ES-I3 (cell line): ENCODE results near the gene ERN1.

Source experiments
- H3K36me3 ChIP-seq: 2 replicates; pipeline ENCODE4 v1.6.1; 2013; ENCODE audit warnings: mild to moderate bottlenecking, low read length, control low read depth, moderate library complexity; ENCODE audit not compliant: insufficient read depth
- H3K4me1 ChIP-seq: 2 replicates; pipeline ENCODE4 v1.6.1; 2013; ENCODE audit warnings: mild to moderate bottlenecking, control low read depth, low read length; ENCODE audit not compliant: insufficient read depth
- H3K9ac ChIP-seq: 2 replicates; pipeline ENCODE4 v1.6.1; 2013; ENCODE audit warnings: low read depth, mild to moderate bottlenecking, low read length, moderate library complexity
- H3K9me3 ChIP-seq: 2 replicates; pipeline ENCODE4 v1.6.1; 2013; ENCODE audit warnings: mild to moderate bottlenecking, low read length, moderate library complexity; ENCODE audit not compliant: control insufficient read depth, insufficient read depth

Gene ERN1

DNA sequence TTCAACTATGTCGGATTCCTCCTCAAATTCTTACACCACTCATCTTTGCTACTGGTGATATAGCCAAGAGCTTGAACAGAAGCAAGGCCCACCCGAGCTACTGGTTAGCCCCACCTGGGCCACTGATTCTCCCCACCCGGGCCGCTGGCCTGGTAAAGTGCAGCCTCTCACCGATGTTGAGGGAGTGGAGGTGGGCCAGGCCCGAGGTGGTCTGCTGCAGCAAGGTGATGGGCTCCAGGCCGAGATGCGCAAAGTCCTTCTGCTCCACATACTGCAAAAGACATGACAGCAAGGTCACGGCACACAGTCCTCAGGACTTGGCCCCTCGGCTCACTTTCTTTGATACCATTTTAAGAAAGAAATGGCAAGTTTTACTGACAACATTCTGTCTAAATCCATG lies 76.8 kb downstream of the ERN1 start:
- Histone ChIP-seq H3K36me3 (no peaks in the 10 kb centered on the region; the same call in 1 of the 2 replicates), H3K9ac (no peak overlapping the region), H3K4me1 (peaks cover 17% of the 10 kb centered on the region), H3K9me3 (no peaks in the 10 kb centered on the region)

DNA sequence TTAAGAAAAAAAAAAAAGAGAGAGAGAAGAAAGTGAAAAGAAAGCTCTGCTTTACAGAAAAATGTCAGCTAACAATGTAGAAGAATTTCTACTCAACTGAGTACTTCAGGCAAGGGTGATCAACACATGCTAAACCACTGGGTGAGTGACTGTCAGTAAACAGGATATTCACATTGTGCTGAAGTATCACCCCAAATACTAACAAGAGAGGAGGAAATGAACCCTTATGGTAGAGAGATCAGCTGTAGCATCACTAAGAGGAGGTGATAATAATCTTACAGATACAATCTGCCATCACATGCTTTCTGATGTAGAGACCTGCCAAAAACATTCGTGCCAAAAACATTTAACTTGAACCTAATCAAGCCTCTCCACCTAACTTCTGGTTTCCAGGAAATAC lies 78.8 kb downstream of the ERN1 start:
- no peak overlapping the region for H3K9ac ChIP-seq
- no peaks in the 10 kb centered on the region; the same call in 1 of the 2 replicates for H3K36me3 ChIP-seq
- peaks cover 9% of the 10 kb centered on the region for H3K4me1 ChIP-seq
- H3K9me3 ChIP-seq = no peaks in the 10 kb centered on the region

DNA sequence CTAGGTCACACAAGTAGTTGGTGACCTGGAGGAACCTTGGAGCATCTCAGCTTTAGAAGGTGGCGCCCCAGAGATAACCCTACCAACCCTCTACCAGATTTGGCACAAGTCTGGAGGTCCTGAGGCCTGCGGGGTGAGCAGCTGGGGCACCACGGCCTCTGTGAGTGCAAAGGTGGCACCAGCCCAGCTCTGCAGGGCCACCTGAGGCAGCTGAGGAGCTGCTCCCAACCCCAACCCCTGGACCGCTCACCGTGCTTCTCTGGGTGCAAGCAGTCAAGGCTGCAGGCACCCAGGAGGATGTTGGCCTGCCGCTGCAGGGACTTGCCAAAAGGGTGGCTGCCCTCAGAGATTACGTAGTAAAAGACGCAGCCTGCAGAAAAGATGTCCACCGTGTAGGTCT lies 81.1 kb downstream of the ERN1 start:
- no peak overlapping the region for H3K9ac ChIP-seq
- no peaks in the 10 kb centered on the region for H3K9me3 ChIP-seq
- H3K36me3 ChIP-seq = peaks cover 2% of the 10 kb centered on the region; the same call in 1 of the 2 replicates
- no peaks in the 10 kb centered on the region for H3K4me1 ChIP-seq

DNA sequence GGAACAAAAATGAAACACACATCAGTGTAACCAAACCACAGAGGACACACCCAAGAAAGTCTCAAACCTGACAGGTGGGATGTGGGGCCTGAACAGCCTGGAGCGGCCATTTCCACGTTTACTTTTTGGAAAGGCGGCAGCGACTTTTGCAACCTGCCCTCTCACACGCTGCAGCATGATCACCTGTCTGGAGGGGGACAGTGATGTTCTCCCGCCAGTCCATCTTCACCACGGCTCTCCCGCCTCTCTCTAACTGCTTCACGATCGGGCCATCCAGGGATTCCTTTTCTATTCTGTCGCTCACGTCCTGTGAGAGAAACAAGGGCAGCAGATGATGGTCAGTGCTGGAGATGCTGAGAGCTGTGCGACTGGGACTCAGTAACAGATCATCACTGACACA lies 84.8 kb downstream of the ERN1 start:
- Histone ChIP-seq H3K9ac (no peak overlapping the region), H3K4me1 (no peaks in the 10 kb centered on the region), H3K9me3 (no peaks in the 10 kb centered on the region), H3K36me3 (0 out of 2 replicates have a peak, but pooled peaks cover 2% of the 10 kb centered on the region)

DNA sequence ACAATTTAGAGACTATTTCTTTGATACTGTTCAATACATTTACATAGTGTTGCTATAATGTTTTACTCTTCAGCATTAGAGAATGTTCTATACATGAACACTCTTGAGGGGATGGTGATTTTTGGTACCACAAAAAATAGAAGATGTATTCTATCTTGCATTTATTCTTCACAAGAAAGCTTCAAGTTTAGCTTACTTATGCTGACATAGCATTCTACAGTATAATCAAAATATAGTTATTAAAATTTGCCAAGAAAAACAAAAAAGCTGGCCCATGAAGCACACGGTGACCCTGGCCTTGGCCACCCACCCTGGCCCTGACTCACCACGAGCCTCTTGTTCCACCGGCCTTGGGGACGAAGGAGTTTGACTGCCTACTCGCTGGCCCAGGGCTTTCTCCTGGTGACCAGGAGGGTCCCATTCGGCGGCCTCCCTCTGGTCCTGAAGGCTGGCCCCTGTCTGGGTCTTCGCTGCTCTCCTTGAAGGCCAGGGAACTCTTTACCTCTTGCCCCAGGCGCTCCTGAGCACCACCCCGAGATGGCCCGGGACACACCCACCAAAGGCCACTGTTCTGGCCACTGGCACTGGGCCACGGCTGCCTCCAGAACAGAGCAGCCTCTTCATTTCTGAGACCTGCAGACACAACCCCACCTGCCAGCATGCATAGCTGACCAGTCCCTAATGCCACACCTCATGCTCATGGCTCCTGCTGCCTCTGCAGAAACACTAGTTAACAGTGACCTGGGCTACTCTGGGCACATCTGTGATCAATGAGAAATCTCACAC lies 87.1 kb downstream of the ERN1 start:
- no peaks in the 10 kb centered on the region for H3K4me1 ChIP-seq
- no peaks in the 10 kb centered on the region for H3K9me3 ChIP-seq
- 0 out of 2 replicates have a peak, but pooled peaks cover 2% of the 10 kb centered on the region for H3K36me3 ChIP-seq
- no peak overlapping the region for H3K9ac ChIP-seq

DNA sequence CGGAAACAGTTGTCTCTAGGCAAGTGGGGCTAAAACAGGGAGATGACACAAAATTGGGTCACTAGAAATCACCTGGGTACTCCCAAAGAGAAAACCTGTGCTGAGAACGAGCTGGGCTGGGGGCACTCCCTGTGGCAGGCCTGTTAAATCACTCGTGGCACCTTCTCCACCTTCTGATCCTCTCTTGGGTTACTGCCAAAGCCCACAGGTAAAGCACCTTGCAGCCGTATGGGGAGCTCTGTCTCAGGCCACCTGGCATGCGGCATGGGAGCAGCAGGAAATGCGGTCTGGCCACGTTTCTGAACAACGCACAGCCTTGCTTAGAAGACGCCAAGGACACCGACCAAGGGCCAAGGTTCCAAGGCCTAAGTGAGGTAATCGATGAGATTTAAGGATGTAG lies 88.0 kb downstream of the ERN1 start:
- no peak overlapping the region for H3K9ac ChIP-seq
- H3K4me1 ChIP-seq = no peaks in the 10 kb centered on the region
- 0 out of 2 replicates have a peak, but pooled peaks cover 2% of the 10 kb centered on the region for H3K36me3 ChIP-seq
- H3K9me3 ChIP-seq = no peaks in the 10 kb centered on the region

DNA sequence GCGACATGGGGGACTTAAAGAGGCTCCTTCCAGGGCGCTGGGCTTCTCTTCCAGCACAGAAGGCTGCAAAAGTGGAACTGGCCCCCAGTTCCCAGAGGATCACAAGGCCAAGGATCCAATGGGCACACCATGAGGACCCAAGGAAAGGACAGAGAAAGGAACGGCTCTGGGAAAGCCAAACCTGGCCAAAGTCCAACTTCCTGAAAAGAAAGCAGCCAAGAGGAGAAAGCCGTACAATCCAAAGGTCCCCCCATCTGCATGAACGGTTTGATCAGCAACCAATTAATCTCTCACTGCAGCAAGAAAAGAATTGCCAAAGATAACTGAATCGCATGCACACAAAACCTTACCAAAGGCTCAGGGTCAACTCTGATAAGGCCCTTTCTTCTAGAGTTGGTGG lies 89.7 kb downstream of the ERN1 start:
- Histone ChIP-seq H3K9ac (no peak overlapping the region), H3K36me3 (0 out of 2 replicates have a peak, but pooled peaks cover 2% of the 10 kb centered on the region), H3K9me3 (no peaks in the 10 kb centered on the region), H3K4me1 (0 out of 2 replicates have a peak, but pooled peaks cover 5% of the 10 kb centered on the region)

DNA sequence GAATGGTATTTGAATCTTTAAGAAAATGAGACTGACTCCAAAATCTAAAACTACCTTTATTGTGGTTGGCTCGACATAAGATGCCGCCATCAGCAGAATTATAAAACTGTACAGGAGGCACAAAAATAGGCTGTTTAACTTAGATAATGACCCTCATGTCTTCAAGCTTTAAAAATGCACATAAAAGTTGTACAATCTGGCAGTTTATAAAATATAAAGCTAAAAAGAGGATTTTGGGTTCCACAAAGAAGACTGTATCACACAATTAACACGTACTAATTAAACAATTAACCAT lies 90.9 kb downstream of the ERN1 start:
- H3K4me1 ChIP-seq = 0 out of 2 replicates have a peak, but pooled peaks cover 5% of the 10 kb centered on the region
- H3K9ac ChIP-seq = no peak overlapping the region
- no peaks in the 10 kb centered on the region for H3K36me3 ChIP-seq
- H3K9me3 ChIP-seq = no peaks in the 10 kb centered on the region

DNA sequence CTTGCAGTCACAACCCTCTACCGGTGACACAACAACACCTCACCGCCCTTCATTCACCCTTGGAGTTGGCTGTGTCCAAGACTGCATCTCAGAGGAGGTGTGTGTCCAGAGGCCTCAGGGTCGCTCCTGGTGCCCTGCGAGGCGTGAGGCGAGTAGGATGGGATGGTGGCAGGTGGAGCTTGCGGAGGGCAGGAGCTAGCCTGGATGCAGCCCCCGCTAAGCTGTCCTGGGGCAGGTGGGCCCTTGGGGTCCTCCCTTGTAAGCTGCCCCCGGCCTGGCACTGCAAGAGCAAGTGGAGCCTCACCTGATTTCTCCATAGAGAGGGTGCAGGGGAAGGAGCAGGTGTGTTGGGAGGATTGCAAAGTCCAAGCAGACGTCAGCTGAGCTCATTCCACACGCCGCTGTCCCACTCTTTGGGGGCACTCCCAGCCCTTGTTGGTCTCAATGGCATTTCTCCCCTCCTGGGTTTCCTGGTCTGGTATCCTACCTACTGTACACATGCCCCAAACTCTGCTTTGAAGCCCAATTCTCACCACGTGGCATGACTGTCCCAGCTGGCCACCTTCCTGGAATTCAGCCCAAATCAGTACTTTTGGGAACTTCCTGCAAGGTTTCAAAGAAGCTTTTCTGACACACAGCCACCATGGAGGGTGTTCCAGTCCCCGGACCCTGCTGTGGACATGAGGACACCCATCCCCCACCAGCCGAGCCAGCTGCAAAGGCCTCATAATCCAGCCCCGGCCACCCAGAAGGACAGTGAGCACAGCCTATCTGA lies 91.4 kb downstream of the ERN1 start:
- 0 out of 2 replicates have a peak, but pooled peaks cover 5% of the 10 kb centered on the region for H3K4me1 ChIP-seq
- no peaks in the 10 kb centered on the region for H3K9me3 ChIP-seq
- H3K36me3 ChIP-seq = no peaks in the 10 kb centered on the region
- H3K9ac ChIP-seq = no peak overlapping the region

DNA sequence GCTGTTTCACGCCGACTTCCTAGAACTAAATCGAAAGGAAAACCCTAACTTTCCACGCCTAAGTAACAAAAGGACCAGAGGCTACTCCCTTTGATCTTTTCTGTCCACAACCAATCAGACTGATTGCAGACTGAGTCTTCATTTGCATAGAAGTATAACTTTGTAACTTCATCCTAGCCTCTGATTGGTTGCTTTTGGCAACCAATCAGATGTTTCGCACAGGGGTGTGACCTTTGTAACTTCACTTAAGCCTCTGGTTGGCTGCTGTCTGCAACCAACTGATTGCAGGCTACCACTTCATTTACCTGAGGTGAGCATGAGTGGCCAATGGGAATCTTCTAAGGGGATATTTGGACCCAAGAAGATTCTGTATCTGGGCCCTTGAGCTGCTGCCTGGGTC lies 92.1 kb downstream of the ERN1 start:
- Histone ChIP-seq H3K4me1 (0 out of 2 replicates have a peak, but pooled peaks cover 5% of the 10 kb centered on the region), H3K9me3 (no peaks in the 10 kb centered on the region), H3K36me3 (no peaks in the 10 kb centered on the region), H3K9ac (no peak overlapping the region)

DNA sequence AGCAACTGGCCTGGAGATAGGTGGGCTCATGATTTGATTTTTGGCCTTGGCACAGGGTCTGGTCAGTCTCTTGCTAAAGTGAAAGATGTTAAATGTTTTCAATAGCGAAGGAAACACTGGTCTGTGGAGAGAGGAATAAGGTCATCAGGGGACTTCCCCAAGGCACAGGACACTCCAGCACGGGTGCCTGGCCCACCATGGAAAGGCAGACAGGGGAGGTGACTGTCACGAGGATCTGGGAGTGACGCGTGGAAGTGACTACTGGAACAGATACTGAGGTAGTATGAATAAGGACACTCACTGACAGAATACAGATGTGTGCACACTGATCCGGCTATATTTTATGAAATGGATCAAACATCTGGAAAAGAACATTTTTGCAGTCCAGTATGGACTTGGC lies 92.8 kb downstream of the ERN1 start:
- Histone ChIP-seq H3K9me3 (no peaks in the 10 kb centered on the region), H3K4me1 (0 out of 2 replicates have a peak, but pooled peaks cover 5% of the 10 kb centered on the region), H3K9ac (no peak overlapping the region), H3K36me3 (no peaks in the 10 kb centered on the region)

DNA sequence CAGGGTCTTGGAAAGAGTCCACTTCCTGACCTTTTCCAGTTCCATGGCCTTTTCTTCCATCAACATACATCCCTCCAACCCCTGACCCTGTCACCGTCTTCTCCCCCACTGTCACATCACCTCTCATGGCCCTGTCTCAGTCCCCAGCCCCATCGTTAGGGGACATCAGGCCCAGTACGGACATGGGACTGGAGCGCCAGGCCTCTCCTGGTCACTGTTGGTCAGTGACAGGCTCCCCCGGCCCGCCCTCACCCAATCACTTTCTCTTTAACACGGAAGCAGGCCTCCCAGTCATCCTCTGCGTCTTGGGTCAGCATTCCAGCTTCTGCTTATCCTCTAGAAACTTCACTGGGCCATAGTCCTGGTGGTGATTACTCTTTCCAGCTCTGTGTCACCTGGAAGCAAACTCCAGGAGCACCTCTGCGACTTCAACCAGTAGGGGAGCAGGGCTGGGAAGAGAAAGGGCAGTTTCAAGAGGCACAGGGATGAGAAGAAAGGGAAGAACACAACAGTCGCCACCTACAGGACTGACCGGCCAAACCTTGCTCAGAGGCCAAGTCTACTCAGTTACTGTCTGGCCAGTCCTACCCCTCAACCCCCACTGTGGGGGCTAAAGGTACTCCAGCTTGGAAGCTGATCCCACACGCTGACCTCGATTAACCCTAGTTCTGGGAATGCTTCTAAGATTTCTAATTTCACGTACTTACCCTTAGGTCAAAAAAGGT lies 93.6 kb downstream of the ERN1 start:
- Histone ChIP-seq H3K9me3 (no peaks in the 10 kb centered on the region), H3K36me3 (no peaks in the 10 kb centered on the region), H3K4me1 (0 out of 2 replicates have a peak, but pooled peaks cover 5% of the 10 kb centered on the region), H3K9ac (no peak overlapping the region)

DNA sequence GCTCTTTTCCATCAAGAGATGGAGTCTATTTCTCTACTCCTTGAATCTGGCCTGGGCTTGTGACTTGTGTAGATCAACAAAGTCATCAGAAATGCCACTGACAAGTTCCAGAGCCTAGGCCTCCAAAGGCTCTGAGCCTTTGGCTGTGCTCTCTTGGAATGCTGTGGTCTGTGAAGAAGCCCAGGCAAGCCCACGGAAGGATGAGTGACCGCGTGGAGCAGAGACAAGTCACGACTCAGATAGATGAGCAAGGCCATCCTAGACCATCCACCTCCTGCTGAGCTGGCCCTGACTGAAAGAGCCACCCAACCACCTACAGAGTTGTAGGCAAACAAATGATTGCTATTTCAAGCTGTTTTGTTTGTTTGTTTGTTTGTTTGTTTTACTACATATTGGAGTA lies 97.9 kb downstream of the ERN1 start:
- Histone ChIP-seq H3K9me3 (no peaks in the 10 kb centered on the region), H3K9ac (no peak overlapping the region), H3K36me3 (no peaks in the 10 kb centered on the region), H3K4me1 (0 out of 2 replicates have a peak, but pooled peaks cover 5% of the 10 kb centered on the region)

DNA sequence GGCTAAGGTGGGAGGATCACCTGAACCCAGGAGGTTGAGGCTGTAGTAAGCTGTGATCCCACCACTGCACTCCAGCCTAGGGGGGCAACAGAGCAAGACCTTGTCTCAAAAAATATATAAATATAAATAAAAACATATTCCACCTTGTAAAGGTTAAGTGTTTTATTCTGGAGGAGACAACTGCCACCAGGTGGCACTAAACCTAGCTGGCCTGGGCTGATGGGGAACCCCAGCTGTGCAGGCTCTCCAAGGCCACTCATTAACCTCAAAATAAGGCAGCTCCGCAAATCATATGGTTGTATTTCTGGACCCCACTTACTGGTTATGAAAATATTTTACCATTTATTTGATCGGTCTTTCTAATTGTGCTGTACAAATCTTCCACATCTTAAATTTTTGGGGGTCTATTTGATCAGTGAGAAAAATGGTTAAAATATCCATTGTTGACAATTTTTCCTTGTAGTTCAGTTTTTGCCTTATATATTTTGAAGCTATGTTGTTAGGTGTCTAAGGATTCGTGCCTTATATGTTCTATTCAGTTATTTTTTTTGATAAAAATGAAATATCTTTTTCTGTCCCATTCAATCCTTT lies 101.0 kb downstream of the ERN1 start:
- H3K9me3 ChIP-seq = no peaks in the 10 kb centered on the region
- no peaks in the 10 kb centered on the region for H3K36me3 ChIP-seq
- H3K4me1 ChIP-seq = no peaks in the 10 kb centered on the region
- H3K9ac ChIP-seq = no peak overlapping the region
